ENCODE data around the gene RPUSD3. TPM values are rescaled to one million over a fixed set of nuclear protein-coding genes. Genes with fewer than 3 reads are reported as not detected.
A peak's percentile ranks its signal among the peaks of the same experiment; 100 is the strongest.

RPUSD3 gene
- total and polyA plus RNA-seq, 7 donors, result 39.7 to 64.2 (median 49.4) TPM

DNA sequence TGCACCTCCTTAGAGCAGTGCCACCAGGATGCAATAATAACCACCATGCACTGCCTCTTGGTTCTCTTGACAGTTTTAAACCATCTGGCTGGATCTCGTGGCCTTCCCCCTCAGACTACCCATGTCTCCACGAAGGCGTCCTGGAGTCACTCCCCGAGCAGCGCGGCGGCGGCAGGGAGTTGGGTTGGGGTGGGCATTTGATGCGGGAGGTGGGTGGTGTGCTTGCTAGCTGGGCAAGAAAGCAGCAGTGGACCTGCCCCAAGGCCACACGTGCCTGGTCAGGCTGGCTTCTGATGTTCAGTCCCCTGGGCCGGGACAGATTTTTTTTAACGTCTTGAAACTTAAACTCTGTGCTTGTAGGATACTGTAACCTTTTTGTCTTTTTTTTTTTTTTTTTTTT lies 37.7 kb downstream of the RPUSD3 start:
- no peak overlapping the region for H3K27ac ChIP-seq
- WGBS, 3 donors, result 85 to 88% (median 87%) methylated on average over 12 of the region's 12 CpGs
- peaks cover 19 to 64% of the 10 kb centered on the region in 2 donors for H3K36me3 ChIP-seq (ENCODE audit: insufficient read depth in 1 of 2, low read depth in 1 of 2)
- ATAC-seq (no peak), DNase-seq (no peak)
- TF ChIP-seq, protein P1, sequence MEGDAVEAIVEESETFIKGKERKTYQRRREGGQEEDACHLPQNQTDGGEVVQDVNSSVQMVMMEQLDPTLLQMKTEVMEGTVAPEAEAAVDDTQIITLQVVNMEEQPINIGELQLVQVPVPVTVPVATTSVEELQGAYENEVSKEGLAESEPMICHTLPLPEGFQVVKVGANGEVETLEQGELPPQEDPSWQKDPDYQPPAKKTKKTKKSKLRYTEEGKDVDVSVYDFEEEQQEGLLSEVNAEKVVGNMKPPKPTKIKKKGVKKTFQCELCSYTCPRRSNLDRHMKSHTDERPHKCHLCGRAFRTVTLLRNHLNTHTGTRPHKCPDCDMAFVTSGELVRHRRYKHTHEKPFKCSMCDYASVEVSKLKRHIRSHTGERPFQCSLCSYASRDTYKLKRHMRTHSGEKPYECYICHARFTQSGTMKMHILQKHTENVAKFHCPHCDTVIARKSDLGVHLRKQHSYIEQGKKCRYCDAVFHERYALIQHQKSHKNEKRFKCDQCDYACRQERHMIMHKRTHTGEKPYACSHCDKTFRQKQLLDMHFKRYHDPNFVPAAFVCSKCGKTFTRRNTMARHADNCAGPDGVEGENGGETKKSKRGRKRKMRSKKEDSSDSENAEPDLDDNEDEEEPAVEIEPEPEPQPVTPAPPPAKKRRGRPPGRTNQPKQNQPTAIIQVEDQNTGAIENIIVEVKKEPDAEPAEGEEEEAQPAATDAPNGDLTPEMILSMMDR (IDR thresholded peaks at IDR 0.05), result no peak
- H3K27me3 ChIP-seq (ENCODE audit: insufficient read depth in 3 of 3, low read length in 2 of 3), result no peaks in the 10 kb centered on the region
- H3K4me3 ChIP-seq, result no peak overlapping the region
- intact Hi-C loops (cut with DNase I), result no loop called here
- peaks cover 29% of the 10 kb centered on the region for H3K4me1 ChIP-seq
- H3K9me3 ChIP-seq, result no peaks in the 10 kb centered on the region

DNA sequence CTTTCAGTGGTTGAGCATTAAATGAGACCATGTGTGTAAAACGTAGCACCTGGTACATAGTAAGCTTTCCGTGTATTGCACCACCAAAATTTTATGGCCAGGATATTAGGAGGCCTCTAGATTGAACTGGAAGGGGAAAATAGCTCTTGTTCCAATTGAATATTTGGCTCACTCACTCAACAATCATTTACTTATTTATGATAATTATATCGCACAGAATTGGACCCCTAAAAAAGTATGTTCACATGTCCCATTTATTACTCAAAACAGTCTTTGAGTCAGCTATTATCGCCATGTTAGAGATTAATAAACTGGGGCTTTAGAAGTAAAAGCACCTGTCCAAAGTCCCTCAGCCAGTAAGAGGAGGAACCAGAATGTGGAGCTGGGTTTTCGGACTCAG lies 38.8 kb downstream of the RPUSD3 start:
- Histone ChIP-seq H3K36me3 (ENCODE audit: insufficient read depth in 1 of 2, low read depth in 1 of 2) (peaks cover 24 to 75% of the 10 kb centered on the region in 2 donors), H3K4me3 (no peak overlapping the region), H3K27me3 (ENCODE audit: insufficient read depth in 3 of 3, low read length in 2 of 3) (no peaks in the 10 kb centered on the region), H3K4me1 (peaks cover 21% of the 10 kb centered on the region), H3K9me3 (no peaks in the 10 kb centered on the region), H3K27ac (no peak overlapping the region)
- intact Hi-C loops (cut with DNase I), result no loop called here
- 87 to 94% (median 92%) methylated on average over 5 of the region's 5 CpGs for WGBS, 3 donors
- ATAC-seq (no peak), DNase-seq (no peak)
- TF ChIP-seq, protein P1 (IDR thresholded peaks at IDR 0.05), result no peak

DNA sequence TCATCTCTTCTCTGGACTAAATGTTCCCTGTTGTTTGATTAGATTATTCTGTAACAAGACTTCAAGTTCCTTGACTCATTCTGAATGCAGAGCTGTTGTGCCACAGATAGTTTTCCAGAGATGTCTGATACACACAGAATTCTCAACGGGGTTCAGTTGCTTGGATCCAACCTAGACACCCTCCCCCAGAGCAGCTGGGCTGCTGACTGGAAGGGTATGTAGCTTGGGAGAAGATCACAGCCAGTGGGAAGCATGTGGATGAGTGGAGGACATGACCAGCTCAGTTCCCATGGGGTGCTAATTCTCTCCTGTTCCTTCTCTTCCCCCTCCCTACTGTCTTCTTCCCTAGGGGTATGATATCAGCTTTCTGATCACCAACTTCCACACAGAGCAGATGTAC lies 40.3 kb downstream of the RPUSD3 start:
- Histone ChIP-seq H3K27ac (peak overlapping the region; percentile 90), H3K9me3 (no peaks in the 10 kb centered on the region), H3K36me3 (ENCODE audit: insufficient read depth in 1 of 2, low read depth in 1 of 2) (peaks cover 27 to 90% of the 10 kb centered on the region in 2 donors), H3K4me1 (peaks cover 10% of the 10 kb centered on the region), H3K27me3 (ENCODE audit: insufficient read depth in 3 of 3, low read length in 2 of 3) (no peaks in the 10 kb centered on the region), H3K4me3 (no peak overlapping the region)
- intact Hi-C loops (cut with DNase I), result no loop called here
- TF ChIP-seq, protein P1 (IDR thresholded peaks at IDR 0.05), result no peak
- ATAC-seq, result peak; percentile 32 to 81 (median 72)
- DNase-seq, result no peak
- 52 to 58% (median 54%) methylated on average over 1 of the region's 1 CpG for whole genome bisulfite sequencing, 3 donors

DNA sequence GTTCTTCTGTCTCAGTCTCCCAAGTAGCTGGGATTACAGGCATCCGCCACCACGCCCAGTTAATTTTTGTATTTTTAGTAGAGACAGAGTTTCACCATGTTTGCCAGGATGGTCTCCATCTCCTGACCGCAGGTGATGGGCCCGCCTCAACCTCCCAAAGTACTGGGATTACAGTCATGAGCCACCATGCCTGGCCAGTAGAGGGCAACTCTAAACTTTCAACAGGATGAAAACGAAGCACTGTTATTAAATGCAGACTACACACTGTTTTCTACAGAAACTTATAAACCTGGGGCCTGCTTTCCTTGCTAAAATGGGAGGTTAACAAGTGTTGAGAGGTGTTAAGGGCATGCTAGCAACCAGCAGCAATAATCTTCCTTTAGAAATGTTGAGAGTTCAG lies 43.3 kb downstream of the RPUSD3 start:
- DNase-seq (no peak), ATAC-seq (no peak)
- Histone ChIP-seq H3K9me3 (no peaks in the 10 kb centered on the region), H3K27ac (no peak overlapping the region), H3K27me3 (ENCODE audit: insufficient read depth in 3 of 3, low read length in 2 of 3) (no peaks in the 10 kb centered on the region), H3K36me3 (ENCODE audit: insufficient read depth in 1 of 2, low read depth in 1 of 2) (peaks cover 27 to 90% of the 10 kb centered on the region in 2 donors), H3K4me1 (peaks cover 10% of the 10 kb centered on the region), H3K4me3 (no peak overlapping the region)
- TF ChIP-seq, protein P1 (IDR thresholded peaks at IDR 0.05), result peak; percentile 7
- 90 to 93% (median 91%) methylated on average over 5 of the region's 5 CpGs for WGBS, 3 donors
- intact Hi-C loops (cut with DNase I), result no loop called here
